Left hindlimb (tissue), 1 donor: Measurements from ENCODE around the gene ARFGAP2.
"Not testable (repeated sequence)": the region's sequence is repeated elsewhere in the genome, so short reads cannot be mapped to it uniquely, and the experiment has no call there.

ENCODE experiments used
- DNase-seq: peaks from one replicate; pipeline ENCODE4 v3.0.0-alpha.2; 2018

ARFGAP2 gene

DNA sequence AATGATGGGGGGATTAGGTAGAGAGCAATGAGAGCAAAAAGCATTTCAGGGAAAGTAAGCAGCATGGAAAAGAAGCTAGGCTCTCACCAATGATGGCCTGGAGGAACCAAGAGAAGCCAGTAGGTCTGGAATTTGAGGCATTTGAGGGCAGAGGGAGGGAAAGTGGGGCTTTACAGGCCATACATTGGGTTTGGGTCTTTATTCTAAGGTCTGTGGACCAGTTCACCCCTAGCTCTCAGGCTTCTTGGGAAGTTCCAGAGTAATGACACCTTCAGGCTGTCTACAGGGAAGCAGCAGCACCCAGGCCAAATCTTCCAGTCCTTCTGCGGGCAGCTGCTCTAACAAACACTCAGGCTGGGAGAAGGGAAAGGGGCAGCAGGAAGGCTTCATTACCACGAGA is 29.4 kb downstream of the ARFGAP2 start:
- no peak for DNase-seq

GRCh38 chr11:47144541-47144940 is 32.1 kb downstream of the ARFGAP2 start:
- no peak for DNase-seq

GRCh38 chr11:47143322-47143721 is 33.4 kb downstream of the ARFGAP2 start:
- peak; percentile 76 for DNase-seq

- no peak for DNase-seq
Observed at GRCh38 chr11:47139878-47140277, 36.8 kb downstream of the ARFGAP2 start.

- no peak for DNase-seq
Observed at GRCh38 chr11:47137476-47137875, 39.2 kb downstream of the ARFGAP2 start.

GRCh38 chr11:47136921-47137320 is 39.8 kb downstream of the ARFGAP2 start:
- DNase-seq: no peak

- DNase-seq: no peak
Observed at GRCh38 chr11:47136327-47136726, 40.4 kb downstream of the ARFGAP2 start.

DNA sequence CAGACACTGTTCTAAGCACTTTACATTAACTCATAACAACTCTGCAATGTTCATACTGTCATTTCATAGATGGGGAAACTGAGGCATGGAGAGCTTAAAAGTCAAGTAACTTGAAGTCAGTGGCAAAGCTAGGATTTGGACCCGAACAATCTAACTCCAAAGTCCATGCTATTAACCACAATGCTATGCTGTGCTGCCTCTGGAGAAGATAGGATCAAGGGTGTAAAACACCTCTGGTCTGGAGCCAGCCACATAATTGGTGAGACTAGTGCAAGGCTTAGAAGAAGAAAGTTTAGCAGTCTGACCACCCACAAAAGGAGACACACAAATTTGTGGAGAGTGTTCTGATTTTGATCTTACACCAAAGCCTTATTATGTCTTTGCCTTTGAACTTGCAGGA is 43.7 kb downstream of the ARFGAP2 start:
- DNase-seq: no peak

DNA sequence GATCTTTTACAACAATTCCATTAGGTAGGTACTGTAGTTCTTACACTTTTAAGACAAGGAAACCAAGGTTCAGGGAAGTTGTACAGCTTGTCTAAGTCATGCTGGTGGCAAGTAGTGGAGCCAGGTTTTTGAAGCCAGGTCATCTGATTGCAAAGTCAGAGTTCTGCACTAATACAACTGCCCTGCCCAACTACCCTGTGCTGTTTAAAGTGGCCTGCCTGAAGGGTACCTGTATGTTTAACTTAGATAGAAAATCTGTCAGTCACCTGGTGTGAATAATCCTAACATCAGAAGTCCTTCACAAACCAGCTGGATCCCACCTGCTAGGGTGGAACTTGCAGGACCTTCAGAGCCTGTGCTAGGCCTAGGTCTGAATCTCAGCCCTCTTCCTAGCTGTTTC is 44.2 kb downstream of the ARFGAP2 start:
- no peak for DNase-seq

GRCh38 chr11:47131136-47131535 is 45.5 kb downstream of the ARFGAP2 start:
- no peak for DNase-seq

- DNase-seq: no peak
Observed at GRCh38 chr11:47130543-47130942, 46.1 kb downstream of the ARFGAP2 start.

- no peak for DNase-seq
Observed at GRCh38 chr11:47127213-47127612, 49.5 kb downstream of the ARFGAP2 start.

GRCh38 chr11:47125083-47125482 is 51.6 kb downstream of the ARFGAP2 start:
- no peak for DNase-seq

DNA sequence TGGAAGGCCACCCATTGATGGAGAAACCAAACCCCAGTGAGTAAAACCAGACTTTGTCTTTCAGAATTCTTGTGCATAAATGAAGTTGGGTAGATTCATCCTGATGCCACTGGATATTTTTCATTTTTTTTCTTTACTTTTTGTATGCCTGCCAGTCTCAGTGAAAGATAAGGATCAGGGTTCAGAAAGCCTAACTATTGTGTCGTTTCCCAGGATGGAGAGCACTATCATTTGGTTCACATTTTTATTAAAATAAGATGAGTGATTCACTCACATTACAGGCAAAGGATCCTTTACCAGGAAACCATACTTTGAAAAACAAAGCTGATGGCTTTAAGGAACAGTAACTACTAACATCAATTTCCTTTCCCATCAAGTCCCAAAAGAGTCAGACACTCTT is 52.0 kb downstream of the ARFGAP2 start:
- no peak for DNase-seq

DNA sequence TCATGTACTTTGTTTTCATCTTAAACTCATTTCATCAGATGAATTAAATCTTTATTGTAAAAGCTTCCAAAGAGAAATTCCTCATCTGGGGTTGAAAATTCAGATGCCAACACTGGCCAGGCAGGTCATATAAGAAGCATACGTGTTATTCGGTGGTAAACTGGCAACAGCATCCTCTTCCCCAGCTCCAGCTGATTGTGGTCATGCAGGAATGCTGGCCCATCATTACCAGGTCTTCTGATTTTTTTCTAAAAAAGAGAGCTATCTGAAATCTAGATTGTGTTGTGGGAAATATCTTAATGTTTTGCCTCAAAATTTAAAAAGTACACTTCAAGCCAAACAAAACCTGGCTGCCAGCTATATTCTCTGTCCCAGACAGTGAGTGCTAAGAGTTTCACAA is 53.6 kb downstream of the ARFGAP2 start:
- DNase-seq: no peak

- no peak for DNase-seq
Observed at GRCh38 chr11:47121731-47122130, 54.9 kb downstream of the ARFGAP2 start.

DNA sequence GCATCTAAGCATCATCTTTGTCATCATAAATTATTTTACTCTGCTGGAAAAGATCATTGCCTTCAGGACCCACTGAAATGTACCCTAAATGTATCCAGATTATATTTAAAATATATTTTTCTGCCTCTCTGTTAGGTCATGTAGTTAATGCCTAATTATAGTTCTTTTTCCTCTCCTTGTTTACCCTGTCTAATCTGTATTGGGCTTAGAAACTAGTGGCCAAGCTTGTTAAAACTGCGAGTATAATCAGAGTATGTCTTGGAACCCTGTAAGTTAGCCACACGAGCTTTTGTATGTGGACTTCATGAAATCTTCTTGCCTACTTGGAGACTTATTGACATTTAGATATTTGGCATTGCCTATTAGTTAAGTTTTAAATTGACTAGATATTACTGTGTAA is 55.6 kb downstream of the ARFGAP2 start:
- DNase-seq: no peak

DNA sequence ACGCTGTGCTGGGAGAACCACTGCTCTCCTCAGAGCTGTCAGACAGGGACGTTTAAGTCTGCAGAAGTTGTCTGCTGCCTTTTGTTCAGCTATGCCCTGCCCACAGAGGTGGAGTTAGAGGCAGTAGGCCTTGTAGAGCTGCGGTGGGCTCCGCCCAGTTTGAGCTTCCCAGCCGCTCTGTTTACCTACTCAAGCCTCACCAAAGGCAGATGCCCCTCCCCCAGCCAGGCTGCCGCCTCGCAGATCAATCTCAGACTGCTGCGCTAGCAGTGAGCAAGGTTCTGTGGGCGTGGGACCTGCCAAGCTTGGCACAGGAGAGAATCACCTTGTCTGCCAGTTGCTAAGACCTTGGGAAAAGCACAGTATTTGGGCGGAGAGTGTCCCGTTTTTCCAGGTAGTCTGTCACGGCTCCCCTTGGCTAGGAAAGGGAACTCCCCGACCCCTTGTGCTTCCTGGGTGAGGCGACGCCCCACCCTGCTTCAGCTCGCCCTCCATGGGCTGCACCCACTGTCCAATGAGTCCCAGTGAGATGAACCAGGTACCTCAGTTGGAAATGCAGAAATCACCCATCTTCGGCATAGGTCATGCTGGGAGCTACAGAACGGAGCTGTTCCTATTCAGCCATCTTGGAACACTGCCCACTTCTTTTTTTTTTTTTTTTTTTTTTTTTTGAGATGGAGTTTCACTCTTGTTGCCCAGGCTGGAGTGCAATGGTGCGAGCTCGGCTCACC is 57.6 kb downstream of the ARFGAP2 start:
- DNase-seq: not testable (repeated sequence)
